ENCODE results near the gene CNN1. TPM values are rescaled to one million over a fixed set of nuclear protein-coding genes. Genes with fewer than 3 reads are reported as not detected.

CNN1 gene
- total and polyA plus RNA-seq, 2 of the 4 experiments (the other 2 are of a cell fraction): 102 to 196 TPM

DNA sequence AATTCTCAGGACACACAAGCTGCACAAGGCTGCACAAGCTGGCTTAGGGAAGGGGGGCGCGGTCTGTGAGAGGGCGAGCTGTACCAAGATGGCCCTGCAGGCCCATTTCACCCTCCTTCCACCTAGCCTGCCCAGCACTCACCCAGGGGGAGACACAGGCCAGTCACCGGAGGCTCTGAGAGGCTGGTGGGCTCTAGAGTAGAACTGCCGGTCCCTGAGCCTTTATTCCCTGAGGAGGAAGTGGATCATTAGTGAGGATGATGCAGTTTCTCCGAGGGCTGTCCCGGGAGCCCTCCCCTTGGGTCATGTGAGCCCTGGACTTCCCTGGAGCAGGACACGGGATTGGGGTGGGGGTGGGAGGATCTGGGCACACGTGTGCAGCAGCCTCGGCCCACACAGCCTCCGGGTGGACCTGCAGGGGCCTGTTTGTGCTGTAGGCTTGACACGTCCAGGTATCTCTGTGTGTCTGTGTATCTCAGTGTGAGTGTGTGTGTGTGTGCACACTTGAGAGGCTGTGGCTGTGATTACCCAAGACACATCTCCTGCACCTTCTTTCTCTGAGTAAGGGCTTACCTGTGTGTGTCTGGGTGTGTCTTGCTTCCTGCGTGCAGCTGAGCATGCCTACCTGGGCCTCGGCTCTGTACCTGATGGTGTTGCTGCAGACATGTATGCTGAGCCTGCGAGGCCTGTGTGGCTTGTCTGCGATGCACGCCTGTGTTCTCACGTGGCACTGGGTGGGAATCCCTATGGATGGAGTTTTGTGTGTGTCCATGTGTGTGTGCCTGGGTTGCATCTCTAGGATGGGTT is 39.0 kb downstream of the CNN1 start, which contains the start of gene ACP5:
ACP5 (minus strand) TSS at position 195 of the 807 bp plus-strand sequence. CDS start 328 bp downstream, outside the sequence.
- Histone ChIP-seq H2BK20ac (ENCODE audit: low read depth, low read length) (no peak within 1 kb of the TSS), H2AK9ac (replicated peaks; ENCODE audit: low read depth, low read length, poor library complexity) (peak within 1 kb of the TSS; percentile 85), H3K4me3 (ENCODE audit: insufficient read depth, low read depth, low read length) (no peak within 1 kb of the TSS), H4K20me1 (ENCODE audit: insufficient read depth, low read length) (no peaks in the 10 kb centered on the region), H3K36me3 (ENCODE audit: control insufficient read depth, insufficient read depth, low read length) (no peaks in the 10 kb centered on the region), H2BK120ac (ENCODE audit: low read depth, low read length) (no peak within 1 kb of the TSS), H3K4me1 (ENCODE audit: control insufficient read depth, insufficient read depth, low read length) (peaks cover 4% of the 10 kb centered on the region), H4K8ac (ENCODE audit: low read depth in 2 of 2, low read length in 2 of 2) (peak within 1 kb of the TSS in 1 of 2 experiments; percentile 37; a peak in 2 of 4 replicates), H3K27me3 (ENCODE audit: control insufficient read depth, insufficient read depth, low read length) (peaks cover 3% of the 10 kb centered on the region; the same call in 1 of the 2 replicates), H4K5ac (ENCODE audit: low read depth, low read length) (0 out of 2 replicates have a peak within 1 kb of the TSS, but pooled peaks have one; percentile 4), H2BK5ac (ENCODE audit: low read depth, low read length, poor library complexity, severe bottlenecking) (no peak within 1 kb of the TSS), H2AFZ (replicated peaks; ENCODE audit: low read length, poor library complexity) (peak within 1 kb of the TSS; percentile 88), H2AK5ac (ENCODE audit: low read depth, low read length) (no peak within 1 kb of the TSS), H3K27ac (ENCODE audit: insufficient read depth, low read length) (no peak within 1 kb of the TSS), H3K4me2 (ENCODE audit: low read depth, low read length) (peak within 1 kb of the TSS; percentile 33; the same call in 1 of the 2 replicates), H2BK15ac (ENCODE audit: low read depth, low read length) (no peak within 1 kb of the TSS), H3K9me3 (ENCODE audit: control insufficient read depth, insufficient read depth, low read length) (no peaks in the 10 kb centered on the region), H3K4ac (ENCODE audit: low read depth, low read length) (peak within 1 kb of the TSS; percentile 19), H3K14ac (replicated peaks; ENCODE audit: low read depth, low read length) (no peak within 1 kb of the TSS), H3K79me1 (ENCODE audit: low read depth in 1 of 2, low read length in 2 of 2) (no peaks in the 10 kb centered on the region), H3K56ac (ENCODE audit: extremely low read depth, insufficient read depth, low read length) (no peak within 1 kb of the TSS), H3K23ac (ENCODE audit: low read depth, low read length) (peak within 1 kb of the TSS; percentile 56; the same call in 1 of the 2 replicates), H3K9ac (ENCODE audit: low read depth, low read length) (no peak within 1 kb of the TSS), H4K91ac (ENCODE audit: insufficient read depth, low read depth, low read length) (no peak within 1 kb of the TSS), H3K18ac (ENCODE audit: low read depth, low read length) (no peak within 1 kb of the TSS), H3K9me1 (ENCODE audit: insufficient read depth, low read length) (no peaks in the 10 kb centered on the region; the same call in 1 of the 2 replicates)
- dilution Hi-C loops (cut with HindIII; ENCODE audit: low sequenced_read_pairs, unreplicated experiment) (no loop called here), in situ Hi-C loops (cut with MboI; ENCODE audit: low sequenced_read_pairs) (no loop called here), intact Hi-C loops (cut with micrococcal nuclease) (no loop called here)
- ChIA-PET POLR2A (ENCODE audit: unreplicated experiment) (no interaction called here), CTCF (no interaction called here)
- DNase-seq (no peak), ATAC-seq (ENCODE audit: low read depth) (no peak)
- TF ChIP-seq NFE2L2 (IDR thresholded peaks at IDR 0.05; ENCODE audit: low read depth, low read length) (no peak), BHLHE40 (IDR thresholded peaks at IDR 0.05; ENCODE audit: low read depth, low read length) (no peak), RCOR1 (IDR thresholded peaks at IDR 0.05; ENCODE audit: insufficient replicate concordance, low read length) (no peak), FOS (IDR thresholded peaks at IDR 0.05; ENCODE audit: low read depth, low read length) (no peak), MXI1 (IDR thresholded peaks at IDR 0.05; ENCODE audit: borderline replicate concordance, low read depth, low read length) (no peak), POLR2A (IDR thresholded peaks at IDR 0.05; ENCODE audit: low read depth, low read length) (no peak), MAZ (IDR thresholded peaks at IDR 0.05; ENCODE audit: borderline replicate concordance, low read depth, low read length) (no peak), MAFK (IDR thresholded peaks at IDR 0.05; ENCODE audit: low read depth, low read length) (no peak), RAD21 (IDR thresholded peaks at IDR 0.05; ENCODE audit: low read length) (no peak), CEBPB (IDR thresholded peaks at IDR 0.05; ENCODE audit: low read depth, low read length) (no peak), CHD1 (IDR thresholded peaks at IDR 0.05; ENCODE audit: low read depth, low read length) (no peak)
- TF ChIP-seq, protein P1, sequence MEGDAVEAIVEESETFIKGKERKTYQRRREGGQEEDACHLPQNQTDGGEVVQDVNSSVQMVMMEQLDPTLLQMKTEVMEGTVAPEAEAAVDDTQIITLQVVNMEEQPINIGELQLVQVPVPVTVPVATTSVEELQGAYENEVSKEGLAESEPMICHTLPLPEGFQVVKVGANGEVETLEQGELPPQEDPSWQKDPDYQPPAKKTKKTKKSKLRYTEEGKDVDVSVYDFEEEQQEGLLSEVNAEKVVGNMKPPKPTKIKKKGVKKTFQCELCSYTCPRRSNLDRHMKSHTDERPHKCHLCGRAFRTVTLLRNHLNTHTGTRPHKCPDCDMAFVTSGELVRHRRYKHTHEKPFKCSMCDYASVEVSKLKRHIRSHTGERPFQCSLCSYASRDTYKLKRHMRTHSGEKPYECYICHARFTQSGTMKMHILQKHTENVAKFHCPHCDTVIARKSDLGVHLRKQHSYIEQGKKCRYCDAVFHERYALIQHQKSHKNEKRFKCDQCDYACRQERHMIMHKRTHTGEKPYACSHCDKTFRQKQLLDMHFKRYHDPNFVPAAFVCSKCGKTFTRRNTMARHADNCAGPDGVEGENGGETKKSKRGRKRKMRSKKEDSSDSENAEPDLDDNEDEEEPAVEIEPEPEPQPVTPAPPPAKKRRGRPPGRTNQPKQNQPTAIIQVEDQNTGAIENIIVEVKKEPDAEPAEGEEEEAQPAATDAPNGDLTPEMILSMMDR (conservative IDR thresholded peaks at IDR 0.05; ENCODE audit: low read depth, low read length): no peak
- TF ChIP-seq, protein P2, sequence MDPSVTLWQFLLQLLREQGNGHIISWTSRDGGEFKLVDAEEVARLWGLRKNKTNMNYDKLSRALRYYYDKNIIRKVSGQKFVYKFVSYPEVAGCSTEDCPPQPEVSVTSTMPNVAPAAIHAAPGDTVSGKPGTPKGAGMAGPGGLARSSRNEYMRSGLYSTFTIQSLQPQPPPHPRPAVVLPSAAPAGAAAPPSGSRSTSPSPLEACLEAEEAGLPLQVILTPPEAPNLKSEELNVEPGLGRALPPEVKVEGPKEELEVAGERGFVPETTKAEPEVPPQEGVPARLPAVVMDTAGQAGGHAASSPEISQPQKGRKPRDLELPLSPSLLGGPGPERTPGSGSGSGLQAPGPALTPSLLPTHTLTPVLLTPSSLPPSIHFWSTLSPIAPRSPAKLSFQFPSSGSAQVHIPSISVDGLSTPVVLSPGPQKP (IDR thresholded peaks at IDR 0.05; ENCODE audit: borderline replicate concordance, low read depth, low read length): no peak
- no TSS peak for BruUV-seq (replicated peaks)
- WGBS, 2 experiments (ENCODE audit: extremely low coverage in 2 of 2, insufficient read length in 1 of 2): 43% methylated on average over 2 of the region's 18 CpGs; no CpG with 5 or more reads in 1 of the 2 experiments

All from IMR-90 (cell line).